ENCODE results near the gene ATG7. TPM values are rescaled to one million over a fixed set of nuclear protein-coding genes. Genes with fewer than 3 reads are reported as not detected.
"Not testable (repeated sequence)": the region's sequence is repeated elsewhere in the genome, so short reads cannot be mapped to it uniquely, and the experiment has no call there.

ATG7 gene
- total RNA-seq, 2 experiments from 2014 or later = 25.9 to 27.0 TPM

DNA sequence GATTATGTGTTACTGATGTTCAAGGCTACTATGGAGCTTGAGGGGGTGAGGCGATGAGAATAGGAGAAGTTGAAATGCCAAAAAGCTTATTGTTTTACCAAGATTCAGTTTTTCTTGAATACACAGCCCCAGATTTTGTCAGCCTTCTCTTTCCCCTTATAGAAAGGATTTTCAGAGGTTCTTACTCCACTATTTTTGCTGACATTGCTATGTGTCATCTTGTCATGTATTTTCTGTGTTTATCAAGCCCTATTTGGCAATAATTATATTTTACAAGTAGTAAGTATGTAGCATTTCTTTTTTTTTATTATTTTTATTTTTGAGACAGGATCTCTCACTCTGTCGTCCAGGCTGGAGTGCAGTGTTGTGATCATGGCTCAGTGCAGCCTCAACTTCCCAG, 133.1 kb downstream of the ATG7 start:
- H3K9me3 Mint-ChIP-seq = peaks cover 10% of the 10 kb centered on the region
- H3K4me3 Mint-ChIP-seq = no peak overlapping the region
- H3K4me1 Mint-ChIP-seq (ENCODE audit: low read depth) = no peaks in the 10 kb centered on the region
- no peak overlapping the region for H3K27ac Mint-ChIP-seq
- no peaks in the 10 kb centered on the region for H3K27me3 Mint-ChIP-seq (ENCODE audit: low read depth)
- no peak for DNase-seq
- H3K36me3 Mint-ChIP-seq (ENCODE audit: low read depth) = peaks cover 57% of the 10 kb centered on the region
- CTCF ChIA-PET = no interaction called here
- intact Hi-C loops (cut with micrococcal nuclease) = no loop called here

DNA sequence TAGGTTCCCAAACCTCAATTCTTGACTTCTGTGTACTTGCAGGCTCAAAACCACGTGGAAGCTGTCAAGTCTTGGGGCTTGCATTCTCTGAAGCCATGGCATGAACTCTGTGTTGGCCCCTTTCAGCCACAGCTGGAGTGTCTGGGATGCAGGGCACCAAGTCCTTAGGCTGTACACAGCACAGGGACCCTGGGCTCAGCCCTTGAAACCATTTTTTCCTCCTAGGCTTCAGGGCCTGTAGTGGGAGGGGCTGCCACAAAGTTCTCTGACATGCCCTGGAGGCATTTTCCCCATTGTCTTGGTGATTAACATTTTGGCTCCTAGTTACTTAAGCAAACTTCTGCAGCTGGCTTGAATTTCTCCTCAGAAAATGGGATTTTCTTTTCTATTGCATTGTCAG, 135.4 kb downstream of the ATG7 start:
- Mint-ChIP-seq H3K4me1 (ENCODE audit: low read depth) (no peaks in the 10 kb centered on the region), H3K36me3 (ENCODE audit: low read depth) (peaks cover 62% of the 10 kb centered on the region), H3K4me3 (no peak overlapping the region), H3K27ac (no peak overlapping the region), H3K9me3 (peaks cover 12% of the 10 kb centered on the region), H3K27me3 (ENCODE audit: low read depth) (no peaks in the 10 kb centered on the region)
- no peak for DNase-seq
- CTCF ChIA-PET = no interaction called here
- intact Hi-C loops (cut with micrococcal nuclease) = no loop called here

DNA sequence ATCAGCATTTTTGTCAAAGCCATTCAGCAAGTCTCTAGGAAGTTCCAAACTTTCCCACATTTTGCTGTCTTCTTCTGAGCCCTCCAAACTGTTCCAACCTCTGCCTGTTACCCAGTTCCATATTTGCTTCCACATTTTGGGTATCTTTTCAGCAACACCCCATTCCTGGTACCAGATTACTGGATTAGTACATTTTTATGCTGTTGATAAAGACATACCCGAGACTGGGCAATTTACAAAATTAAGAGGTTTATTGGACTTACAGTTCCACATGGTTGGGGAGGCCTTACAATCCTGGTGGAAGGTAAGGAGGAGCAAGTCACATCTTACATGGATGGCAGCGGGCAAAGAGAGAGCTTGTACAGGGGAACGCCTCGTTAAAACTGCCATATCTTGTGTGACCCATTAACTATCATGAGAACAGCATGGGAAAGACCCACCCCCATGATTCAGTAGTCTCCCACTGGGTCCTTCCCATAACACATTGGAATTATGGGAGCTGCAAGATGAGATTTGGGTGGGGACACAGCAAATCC, 136.2 kb downstream of the ATG7 start:
- CTCF ChIA-PET = not testable (repeated sequence)
- peaks cover 60% of the 10 kb centered on the region for H3K36me3 Mint-ChIP-seq (ENCODE audit: low read depth)

DNA sequence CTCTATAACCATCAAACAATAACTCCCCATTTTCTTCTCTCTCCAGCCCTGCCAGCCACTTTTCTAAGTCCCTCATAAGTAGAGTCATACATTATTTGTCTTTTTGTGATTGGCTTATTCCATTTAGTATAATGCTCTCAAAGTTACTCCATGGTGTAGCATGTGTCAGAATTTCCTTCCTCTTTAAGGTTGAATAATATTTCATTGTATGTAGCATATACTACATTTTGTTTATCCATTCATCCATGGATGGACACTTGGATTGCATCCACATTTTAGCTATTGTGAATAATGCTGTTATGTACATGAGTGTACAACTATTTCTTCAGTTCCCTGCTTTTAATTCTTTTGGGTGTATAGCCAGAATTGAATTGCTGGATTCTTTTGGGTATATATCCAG, 138.4 kb downstream of the ATG7 start:
- Mint-ChIP-seq H3K4me3 (no peak overlapping the region), H3K36me3 (ENCODE audit: low read depth) (peaks cover 54% of the 10 kb centered on the region), H3K9me3 (peaks cover 21% of the 10 kb centered on the region), H3K4me1 (ENCODE audit: low read depth) (no peaks in the 10 kb centered on the region), H3K27me3 (ENCODE audit: low read depth) (no peaks in the 10 kb centered on the region), H3K27ac (no peak overlapping the region)
- CTCF ChIA-PET = no interaction called here
- no peak for DNase-seq
- intact Hi-C loops (cut with micrococcal nuclease) = no loop called here

More for the DNA sequence above, 136.2 kb downstream of the ATG7 start:
- H3K4me3 Mint-ChIP-seq; DNase-seq; H3K27ac Mint-ChIP-seq; intact Hi-C loops (cut with micrococcal nuclease); H3K27me3 Mint-ChIP-seq (ENCODE audit: low read depth); H3K4me1 Mint-ChIP-seq (ENCODE audit: low read depth): not testable (repeated sequence)
- H3K9me3 Mint-ChIP-seq = peaks cover 16% of the 10 kb centered on the region

DNA sequence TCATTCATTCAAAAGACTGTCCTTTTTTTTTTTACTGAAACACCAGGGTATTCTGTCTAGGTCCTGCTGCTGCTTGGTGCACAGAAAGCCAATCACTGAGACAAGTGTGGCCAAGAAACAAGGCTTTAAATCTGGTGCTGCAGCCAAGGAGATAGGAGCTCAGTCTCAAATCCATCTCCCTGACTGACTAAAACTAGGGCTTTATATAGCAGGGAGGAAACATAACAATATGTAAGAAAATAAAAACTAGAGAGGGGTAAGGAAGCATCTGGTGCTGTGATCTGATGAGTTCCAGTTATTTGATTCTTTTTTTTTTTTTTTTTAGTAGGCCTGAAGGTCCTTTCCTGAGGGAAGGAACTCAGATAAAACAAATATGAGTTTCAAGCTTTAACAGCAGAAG, 139.8 kb downstream of the ATG7 start:
- H3K36me3 Mint-ChIP-seq (ENCODE audit: low read depth) = peaks cover 41% of the 10 kb centered on the region
- H3K27ac Mint-ChIP-seq = no peak overlapping the region
- H3K4me3 Mint-ChIP-seq = no peak overlapping the region
- intact Hi-C loops (cut with micrococcal nuclease) = no loop called here
- peaks cover 21% of the 10 kb centered on the region for H3K9me3 Mint-ChIP-seq
- H3K4me1 Mint-ChIP-seq (ENCODE audit: low read depth) = no peaks in the 10 kb centered on the region
- DNase-seq = no peak
- H3K27me3 Mint-ChIP-seq (ENCODE audit: low read depth) = no peaks in the 10 kb centered on the region
- CTCF ChIA-PET = no interaction called here

DNA sequence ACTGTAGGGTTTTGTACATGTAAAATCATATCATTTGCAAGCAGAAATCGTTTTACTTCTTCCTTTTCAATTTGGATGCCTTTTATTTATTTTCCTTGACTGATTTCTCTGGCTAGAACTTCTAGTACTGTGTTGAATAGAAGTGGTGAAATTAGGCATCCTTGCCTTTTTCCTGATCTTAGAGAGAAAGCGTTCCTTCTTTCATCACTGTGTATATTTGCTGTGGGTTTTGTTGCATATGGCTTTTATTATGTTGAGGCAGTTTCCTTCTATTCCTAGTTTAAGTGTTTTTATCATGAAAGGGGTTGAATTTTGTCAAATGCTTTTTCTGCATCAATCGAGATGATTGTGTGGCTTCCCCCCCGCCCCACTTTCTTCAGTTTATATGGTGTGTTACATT, 140.9 kb downstream of the ATG7 start:
- Mint-ChIP-seq H3K4me3 (no peak overlapping the region), H3K36me3 (ENCODE audit: low read depth) (peaks cover 31% of the 10 kb centered on the region)

DNA sequence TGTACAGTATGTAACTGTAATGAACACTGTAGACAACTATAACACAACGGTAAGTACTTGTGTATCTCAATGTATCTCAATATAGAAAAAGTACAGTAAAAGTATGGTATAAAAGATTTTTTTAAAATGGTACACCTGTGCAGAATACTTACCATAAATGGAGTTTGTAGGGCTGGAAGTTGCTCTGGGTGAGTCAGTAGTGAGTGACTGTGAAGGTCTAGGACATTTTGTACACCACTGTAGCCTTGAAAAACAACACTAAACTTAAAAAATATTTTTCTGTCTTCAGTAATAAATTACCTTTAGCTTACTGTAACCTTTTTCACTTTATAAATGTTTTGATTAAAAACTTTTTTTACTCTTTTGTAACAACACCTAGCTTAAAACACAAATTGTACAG, 142.9 kb downstream of the ATG7 start:
- no peak for DNase-seq
- no peaks in the 10 kb centered on the region for H3K4me1 Mint-ChIP-seq (ENCODE audit: low read depth)
- CTCF ChIA-PET = interaction anchor here (0.7 kb wide), 1 partner anchor 16 kb away, joined by 3 read pairs; no protein-coding TSS in a partner anchor
- H3K36me3 Mint-ChIP-seq (ENCODE audit: low read depth) = peaks cover 13% of the 10 kb centered on the region
- H3K27ac Mint-ChIP-seq = no peak overlapping the region
- intact Hi-C loops (cut with micrococcal nuclease) = no loop called here
- H3K27me3 Mint-ChIP-seq (ENCODE audit: low read depth) = no peaks in the 10 kb centered on the region
- H3K9me3 Mint-ChIP-seq = peaks cover 14% of the 10 kb centered on the region
- H3K4me3 Mint-ChIP-seq = no peak overlapping the region

More for the DNA sequence above, 140.9 kb downstream of the ATG7 start:
- CTCF ChIA-PET = no interaction called here
- H3K27me3 Mint-ChIP-seq (ENCODE audit: low read depth) = no peaks in the 10 kb centered on the region
- no peak for DNase-seq
- H3K4me1 Mint-ChIP-seq (ENCODE audit: low read depth) = no peaks in the 10 kb centered on the region
- intact Hi-C loops (cut with micrococcal nuclease) = no loop called here
- H3K9me3 Mint-ChIP-seq = peaks cover 20% of the 10 kb centered on the region
- H3K27ac Mint-ChIP-seq = no peak overlapping the region

DNA sequence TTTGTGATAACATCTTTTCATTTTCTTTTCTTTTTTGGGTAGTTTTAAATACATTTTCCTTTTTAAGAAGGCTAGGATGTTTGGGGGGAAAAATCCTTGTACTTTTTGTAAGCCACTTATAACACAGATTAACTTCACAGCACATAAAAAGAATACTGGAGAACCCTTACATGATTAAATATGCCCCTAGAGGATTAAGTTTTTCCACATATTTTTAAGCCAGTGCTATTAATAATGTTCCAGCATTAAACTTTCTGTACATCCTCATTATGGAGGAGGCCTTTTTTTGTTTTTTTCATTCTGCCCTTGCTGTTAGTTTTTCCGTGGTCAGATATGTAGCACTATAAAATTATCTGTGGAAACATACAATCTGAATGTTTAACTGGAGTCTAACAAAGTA, 147.9 kb downstream of the ATG7 start:
- H3K9me3 Mint-ChIP-seq = no peaks in the 10 kb centered on the region
- peaks cover 5% of the 10 kb centered on the region for H3K36me3 Mint-ChIP-seq (ENCODE audit: low read depth)
- no peak overlapping the region for H3K4me3 Mint-ChIP-seq
- no peak overlapping the region for H3K27ac Mint-ChIP-seq
- CTCF ChIA-PET = no interaction called here
- intact Hi-C loops (cut with micrococcal nuclease) = no loop called here
- H3K27me3 Mint-ChIP-seq (ENCODE audit: low read depth) = no peaks in the 10 kb centered on the region
- H3K4me1 Mint-ChIP-seq (ENCODE audit: low read depth) = peaks cover 13% of the 10 kb centered on the region
- no peak for DNase-seq

DNA sequence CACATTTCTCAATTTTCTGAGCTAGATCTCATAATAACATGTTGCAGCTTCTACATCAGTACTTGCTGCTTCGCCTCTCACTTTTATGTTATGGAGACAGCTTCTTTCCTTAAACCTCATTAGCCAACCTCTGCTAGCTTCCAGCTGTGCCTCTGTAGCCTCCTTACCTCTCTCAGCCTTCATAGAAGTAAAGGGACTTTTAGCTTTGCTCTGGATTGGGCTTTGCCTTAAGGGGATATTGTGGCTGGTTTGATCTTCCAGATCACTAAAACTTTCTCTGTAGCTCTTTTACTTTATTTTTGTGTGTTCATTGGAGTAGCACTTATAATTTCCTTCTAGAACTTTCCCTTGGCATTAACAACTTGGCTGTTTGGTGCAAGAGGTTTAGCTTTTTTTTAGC, 150.1 kb downstream of the ATG7 start:
- Mint-ChIP-seq H3K4me3 (no peak overlapping the region), H3K9me3 (no peaks in the 10 kb centered on the region), H3K27ac (no peak overlapping the region), H3K4me1 (ENCODE audit: low read depth) (peaks cover 13% of the 10 kb centered on the region), H3K27me3 (ENCODE audit: low read depth) (no peaks in the 10 kb centered on the region), H3K36me3 (ENCODE audit: low read depth) (peaks cover 13% of the 10 kb centered on the region)
- CTCF ChIA-PET = no interaction called here
- no peak for DNase-seq
- intact Hi-C loops (cut with micrococcal nuclease) = no loop called here

DNA sequence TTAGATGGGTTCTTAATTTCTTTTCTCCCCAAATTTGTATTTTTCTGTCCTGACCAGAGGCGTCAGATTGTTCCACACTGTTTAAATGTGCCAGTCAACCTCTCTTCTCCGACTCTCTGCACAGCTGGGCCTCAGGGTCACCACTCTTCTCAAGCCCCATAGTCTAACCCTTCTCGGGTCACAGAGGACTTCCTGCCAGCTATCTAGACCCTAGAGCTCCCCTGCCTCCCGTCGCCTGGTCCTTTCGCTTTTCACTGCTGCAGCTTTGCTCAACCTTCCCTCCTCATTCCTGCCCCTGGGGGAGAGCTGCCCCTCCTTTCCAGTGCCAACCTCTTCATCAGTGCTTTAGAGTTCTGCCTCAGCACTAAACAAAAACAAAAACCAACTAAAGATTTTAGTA, 151.7 kb downstream of the ATG7 start:
- CTCF ChIA-PET = interaction anchor here (0.6 kb wide), 1 partner anchor 360 kb away, joined by 3 read pairs; no protein-coding TSS in a partner anchor
- Mint-ChIP-seq H3K27me3 (ENCODE audit: low read depth) (no peaks in the 10 kb centered on the region), H3K9me3 (no peaks in the 10 kb centered on the region), H3K4me1 (ENCODE audit: low read depth) (peaks cover 13% of the 10 kb centered on the region), H3K36me3 (ENCODE audit: low read depth) (peaks cover 23% of the 10 kb centered on the region), H3K27ac (no peak overlapping the region), H3K4me3 (no peak overlapping the region)
- intact Hi-C loops (cut with micrococcal nuclease) = no loop called here
- no peak for DNase-seq

DNA sequence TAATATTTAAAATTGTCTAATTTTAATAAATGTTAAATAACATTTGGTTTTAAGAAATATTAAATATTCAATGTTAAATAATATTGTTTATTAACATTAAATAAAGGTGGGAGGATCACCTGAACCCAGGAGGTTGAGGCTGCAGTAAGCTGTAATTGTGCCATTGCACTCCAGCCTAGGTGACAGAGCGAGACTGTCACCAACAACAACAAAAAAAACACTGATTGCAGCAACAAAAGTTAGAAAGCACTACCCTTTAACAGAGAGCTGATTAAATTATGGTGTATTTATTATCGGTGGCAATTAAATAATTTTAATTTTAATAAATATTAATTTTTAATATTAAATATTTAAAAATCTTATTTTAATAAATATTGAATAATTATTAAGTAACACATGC, 152.1 kb downstream of the ATG7 start:
- CTCF ChIA-PET = interaction anchor here (0.6 kb wide), 1 partner anchor 361 kb away, joined by 3 read pairs; no protein-coding TSS in a partner anchor
- H3K9me3 Mint-ChIP-seq = no peaks in the 10 kb centered on the region

DNA sequence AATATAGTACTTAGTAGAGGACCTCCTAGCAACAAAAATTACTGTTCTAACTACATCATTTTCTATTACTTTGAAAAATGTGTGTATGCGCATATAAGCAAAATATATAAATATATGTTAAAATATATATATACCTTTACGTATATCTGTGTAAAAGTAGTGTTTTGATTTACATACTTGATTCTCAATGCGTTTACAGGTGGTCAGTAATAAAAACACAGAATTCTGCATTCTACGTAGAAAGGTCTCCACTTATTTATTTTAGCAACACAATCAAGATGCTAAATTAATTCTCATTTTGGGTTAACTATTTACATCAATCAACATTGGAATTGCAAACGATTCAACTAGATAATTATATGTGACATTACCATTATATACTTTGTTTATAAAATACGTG, 158.0 kb downstream of the ATG7 start:
- no peaks in the 10 kb centered on the region for H3K9me3 Mint-ChIP-seq

More for the DNA sequence above, 152.1 kb downstream of the ATG7 start:
- H3K4me3 Mint-ChIP-seq = no peak overlapping the region
- no peak for DNase-seq
- no peaks in the 10 kb centered on the region for H3K27me3 Mint-ChIP-seq (ENCODE audit: low read depth)
- intact Hi-C loops (cut with micrococcal nuclease) = no loop called here
- peaks cover 13% of the 10 kb centered on the region for H3K4me1 Mint-ChIP-seq (ENCODE audit: low read depth)
- no peak overlapping the region for H3K27ac Mint-ChIP-seq
- H3K36me3 Mint-ChIP-seq (ENCODE audit: low read depth) = peaks cover 24% of the 10 kb centered on the region

DNA sequence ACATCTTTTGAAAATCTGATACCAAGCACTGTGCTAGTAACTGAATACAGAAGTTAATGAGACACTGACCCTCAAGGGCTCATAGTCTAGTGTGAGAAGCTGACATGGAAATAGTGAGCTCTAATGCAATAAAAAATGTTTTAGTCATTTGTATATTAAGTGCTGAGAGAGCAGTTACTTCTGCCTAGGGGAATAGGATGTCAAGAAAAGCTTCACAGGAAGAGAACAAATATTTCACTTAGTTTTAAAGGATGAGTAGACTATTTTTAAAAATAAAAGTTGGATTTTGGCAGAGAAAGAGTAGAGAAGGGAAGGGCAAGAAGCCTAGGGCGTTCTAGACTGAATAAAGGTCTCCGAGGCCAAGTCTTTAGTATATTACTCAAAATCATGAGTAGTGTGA, 158.4 kb downstream of the ATG7 start:
- Mint-ChIP-seq H3K27me3 (ENCODE audit: low read depth) (no peaks in the 10 kb centered on the region), H3K27ac (no peak overlapping the region), H3K4me3 (no peak overlapping the region), H3K9me3 (no peaks in the 10 kb centered on the region), H3K36me3 (ENCODE audit: low read depth) (peaks cover 20% of the 10 kb centered on the region), H3K4me1 (ENCODE audit: low read depth) (no peaks in the 10 kb centered on the region)
- DNase-seq = no peak
- CTCF ChIA-PET = no interaction called here
- intact Hi-C loops (cut with micrococcal nuclease) = no loop called here

More for the DNA sequence above, 158.0 kb downstream of the ATG7 start:
- Mint-ChIP-seq H3K4me3 (no peak overlapping the region), H3K27me3 (ENCODE audit: low read depth) (no peaks in the 10 kb centered on the region), H3K36me3 (ENCODE audit: low read depth) (peaks cover 20% of the 10 kb centered on the region), H3K4me1 (ENCODE audit: low read depth) (no peaks in the 10 kb centered on the region), H3K27ac (no peak overlapping the region)
- no peak for DNase-seq
- CTCF ChIA-PET = interaction anchor here (0.6 kb wide), 1 partner anchor 76 kb away, joined by 4 read pairs; no protein-coding TSS in a partner anchor
- intact Hi-C loops (cut with micrococcal nuclease) = no loop called here

Measured in activated naive CD4-positive, alpha-beta T cell treated with anti-CD3 and anti-CD28 coated beads for 36 hours (primary cell).